HG03060 (cell line): ENCODE data around the gene SMCO4.

ENCODE experiments used
- ATAC-seq: cut with Tn5 transposase; IDR thresholded peaks from one replicate; pipeline ENCODE4 v1.9.1; 2021; ENCODE audit warnings: low read depth, moderate number of reproducible peaks; ENCODE audit not compliant: unreplicated experiment

Gene SMCO4

DNA sequence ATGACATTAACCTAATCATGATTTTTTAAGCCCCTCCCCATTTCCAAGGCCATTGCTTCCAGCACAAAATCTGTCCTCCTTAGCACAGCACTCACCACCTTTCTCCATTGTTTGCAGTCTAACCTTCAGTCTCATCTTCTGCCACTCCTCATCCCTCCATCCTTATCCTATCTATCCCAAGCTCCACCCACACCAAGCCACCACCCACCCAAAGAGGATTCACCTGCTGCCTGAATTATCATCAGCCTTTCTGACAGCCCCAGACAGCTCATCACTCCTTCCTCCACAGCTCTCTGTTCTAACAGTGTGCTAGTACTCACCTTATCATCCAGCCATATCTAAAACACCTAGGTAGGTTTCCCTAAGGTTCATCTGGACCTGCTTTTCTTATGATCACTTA, 20.7 kb upstream of the SMCO4 start:
- no peak for ATAC-seq

DNA sequence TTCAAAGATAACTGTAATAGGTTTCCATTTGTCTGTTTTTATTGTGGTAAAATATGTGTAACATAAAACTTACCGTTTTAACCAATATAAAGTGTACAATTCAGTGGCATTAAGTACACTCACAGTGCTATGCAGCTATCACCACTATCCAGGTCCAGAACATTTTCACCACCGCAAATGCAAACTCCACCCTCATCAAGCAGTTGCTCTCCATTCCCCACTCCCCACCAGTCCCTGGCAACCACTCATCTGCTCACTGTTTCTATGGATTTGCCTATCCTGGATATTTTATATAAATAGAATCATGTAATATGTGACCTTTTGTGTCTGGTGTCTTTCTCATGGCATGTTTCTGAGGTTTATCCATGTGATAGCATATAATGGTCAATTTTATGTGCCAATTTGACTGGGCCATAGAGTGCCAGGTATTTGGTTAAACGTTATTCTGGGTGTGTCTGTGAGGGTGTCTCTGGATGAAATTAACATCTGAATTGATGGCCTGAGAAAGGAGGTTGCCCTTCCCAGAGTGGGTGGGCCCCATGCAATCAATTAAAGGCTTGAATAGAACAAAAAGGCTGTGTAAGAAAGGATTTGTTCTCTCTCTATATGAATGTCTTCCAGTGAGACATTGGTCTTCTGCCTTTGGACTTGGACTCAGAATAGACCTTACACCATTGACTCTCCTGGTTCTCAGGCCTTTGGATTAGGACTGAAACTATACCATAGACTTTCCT, 17.2 kb upstream of the SMCO4 start:
- no peak for ATAC-seq

DNA sequence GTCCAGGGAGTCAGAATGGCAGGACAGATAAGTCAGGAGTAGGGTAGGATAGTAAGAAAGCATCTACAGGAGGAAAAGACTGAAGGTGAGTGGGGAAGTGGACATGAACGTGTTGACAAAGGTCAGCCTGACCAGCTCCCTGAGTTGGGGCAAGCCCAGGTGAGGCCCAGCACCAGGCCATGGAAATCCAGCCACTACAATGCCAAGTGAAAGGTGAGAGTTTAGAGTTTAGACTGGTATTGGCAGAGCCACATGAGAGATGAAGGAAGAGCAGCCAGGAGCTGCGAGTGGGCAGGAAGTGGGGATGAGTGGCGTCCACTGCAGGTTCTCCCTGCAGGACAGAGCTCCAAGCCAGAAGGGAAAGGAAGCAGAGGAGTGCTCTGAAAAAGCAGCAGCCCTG, 16.5 kb upstream of the SMCO4 start:
- no peak for ATAC-seq

DNA sequence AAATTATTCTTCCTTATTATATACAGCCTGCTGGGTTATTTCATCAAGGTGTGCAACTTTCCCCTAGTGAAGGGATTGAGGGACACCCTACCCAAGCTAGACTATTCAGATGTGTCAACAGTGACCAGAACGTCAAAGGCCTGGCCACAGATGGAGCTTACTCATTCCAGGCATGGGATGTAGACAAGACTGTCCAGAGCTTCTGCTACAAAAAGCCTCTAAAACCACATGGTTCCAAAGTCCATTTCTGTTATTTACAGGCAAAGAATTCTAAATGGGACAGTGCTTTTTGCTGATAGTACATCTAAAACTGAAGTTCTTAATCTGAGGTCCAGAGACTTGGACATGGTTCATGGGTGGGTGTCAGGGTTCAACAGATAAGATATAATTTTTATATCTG, 9.7 kb upstream of the SMCO4 start:
- ATAC-seq, result no peak

DNA sequence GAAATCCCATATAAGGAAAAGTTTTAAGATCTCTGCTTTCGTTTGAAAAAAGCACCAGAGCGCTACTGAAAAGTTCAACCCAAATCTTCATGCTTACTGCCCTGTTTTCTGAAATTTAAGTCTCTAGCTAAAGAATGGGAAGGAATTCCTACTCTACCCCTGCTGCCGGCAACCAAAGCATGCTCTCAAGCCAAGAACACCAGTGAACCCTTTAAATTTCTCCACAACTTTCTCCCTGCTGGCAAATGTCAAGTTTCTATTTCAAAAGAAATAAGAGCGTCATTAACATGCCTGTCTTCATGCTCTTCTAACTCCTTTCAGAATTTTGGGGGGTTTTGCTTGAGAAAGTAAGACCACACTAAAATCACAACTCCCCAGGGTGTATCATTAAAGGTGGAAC, 6.8 kb upstream of the SMCO4 start:
- no peak for ATAC-seq

DNA sequence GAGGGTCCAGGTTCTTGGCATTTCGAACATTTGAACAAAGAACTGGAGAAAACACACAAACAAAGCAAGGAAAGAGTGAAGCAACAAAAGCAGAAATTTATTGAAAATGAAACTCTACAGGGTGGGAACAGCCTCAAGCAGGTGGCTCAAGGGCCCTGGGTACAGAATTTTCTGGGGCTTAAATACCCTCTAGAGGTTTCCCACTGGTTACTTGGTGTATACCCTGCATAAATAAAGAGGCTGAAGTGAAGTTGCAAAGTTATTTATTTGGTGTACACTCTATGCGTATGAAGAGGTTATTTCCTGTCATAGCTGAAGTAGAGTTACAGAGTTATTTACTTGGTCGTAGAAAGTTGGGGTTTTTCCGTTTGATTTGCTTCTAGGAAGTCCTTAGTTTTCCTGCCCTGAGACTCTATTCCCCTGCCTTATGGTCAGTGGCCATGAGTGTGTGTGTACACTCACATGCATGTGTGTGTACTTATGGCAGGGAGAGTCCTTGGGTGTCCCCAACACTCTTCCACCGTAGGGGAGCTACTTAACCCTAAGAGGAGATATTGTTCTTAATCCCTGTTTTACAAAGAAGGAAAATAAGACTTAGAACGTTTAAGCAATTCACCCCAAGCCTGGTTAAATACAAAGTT, 5.6 kb upstream of the SMCO4 start:
- ATAC-seq, result no peak

DNA sequence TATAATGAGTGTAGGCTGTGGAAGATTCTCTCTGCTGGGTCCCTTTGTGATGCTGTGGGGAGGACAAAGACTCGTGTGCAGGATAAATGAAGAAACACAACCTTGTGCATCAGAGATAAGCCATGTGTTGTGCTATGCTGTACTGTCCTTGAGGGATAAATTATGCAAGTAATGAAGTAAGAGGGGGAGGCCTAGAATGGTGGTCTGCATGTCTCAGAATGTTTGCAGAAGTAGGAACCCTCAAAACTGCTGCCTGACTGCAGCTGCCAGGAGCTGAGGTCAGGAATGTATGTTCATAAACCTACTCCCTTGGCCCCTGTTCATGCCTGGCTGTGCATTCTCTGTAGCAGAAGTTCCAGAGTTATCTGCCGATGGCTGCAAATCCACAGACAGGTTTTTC, 4.6 kb upstream of the SMCO4 start:
- no peak for ATAC-seq

DNA sequence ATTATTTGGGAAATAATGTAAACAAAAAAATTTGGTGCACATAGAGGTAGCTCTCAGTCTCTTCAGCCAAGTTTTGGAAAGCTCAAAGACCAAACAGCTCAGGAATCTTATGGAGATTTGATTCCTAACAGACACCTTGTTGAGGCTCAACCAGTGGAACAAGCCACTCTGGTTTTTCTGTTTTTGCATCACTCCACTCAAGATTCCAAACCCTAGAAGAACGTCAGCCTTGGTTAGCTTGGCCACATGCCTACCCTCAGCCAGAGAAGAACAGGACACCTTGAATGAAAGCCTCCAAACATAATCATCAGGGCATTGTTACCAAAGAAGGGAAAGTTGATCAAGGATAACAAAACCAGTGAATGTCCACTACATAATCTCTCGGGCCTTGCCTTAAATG, 3.8 kb upstream of the SMCO4 start:
- ATAC-seq, result no peak

DNA sequence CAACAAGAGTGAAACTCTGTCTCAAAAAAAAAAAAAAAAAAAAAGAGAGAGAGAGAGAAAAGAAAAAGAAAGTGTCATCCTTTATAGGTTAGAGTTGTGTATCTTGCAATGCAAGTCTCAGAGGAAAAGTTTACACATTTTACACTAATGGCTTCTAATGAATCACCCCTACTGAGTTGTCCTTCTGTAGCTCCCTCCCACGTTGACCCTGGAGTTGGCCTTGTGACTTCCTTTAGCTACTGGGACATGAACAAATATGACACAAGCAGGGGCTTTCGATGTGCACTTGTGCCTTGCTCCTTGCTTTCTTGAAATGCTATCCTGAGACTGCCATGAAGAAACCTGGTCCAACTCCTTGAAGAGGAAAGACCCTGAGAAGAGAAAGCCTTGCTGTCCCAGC, 2.4 kb upstream of the SMCO4 start:
- ATAC-seq, result no peak

DNA sequence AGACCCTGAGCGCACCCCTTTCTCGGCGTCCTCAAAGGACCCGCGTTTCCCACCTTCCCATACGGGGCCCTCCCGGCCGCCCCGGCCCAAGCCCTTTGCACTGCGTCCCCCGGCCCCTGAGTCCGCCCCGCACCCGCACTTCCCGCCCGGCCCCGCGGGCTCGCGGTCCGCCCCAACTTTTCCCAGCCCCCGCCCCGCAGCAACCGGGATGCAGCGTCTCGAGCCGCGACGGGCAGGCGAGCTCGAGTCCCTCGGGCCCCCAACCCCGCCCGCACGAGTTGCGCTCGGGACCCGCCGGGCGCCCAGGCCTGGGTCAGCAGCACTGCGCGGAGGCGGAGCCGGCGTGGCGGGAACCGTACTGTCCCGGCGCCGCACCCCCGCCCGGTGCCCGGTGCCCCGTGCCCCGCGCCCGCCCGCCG, 371 bp downstream of the SMCO4 start:
- ATAC-seq, result no peak

DNA sequence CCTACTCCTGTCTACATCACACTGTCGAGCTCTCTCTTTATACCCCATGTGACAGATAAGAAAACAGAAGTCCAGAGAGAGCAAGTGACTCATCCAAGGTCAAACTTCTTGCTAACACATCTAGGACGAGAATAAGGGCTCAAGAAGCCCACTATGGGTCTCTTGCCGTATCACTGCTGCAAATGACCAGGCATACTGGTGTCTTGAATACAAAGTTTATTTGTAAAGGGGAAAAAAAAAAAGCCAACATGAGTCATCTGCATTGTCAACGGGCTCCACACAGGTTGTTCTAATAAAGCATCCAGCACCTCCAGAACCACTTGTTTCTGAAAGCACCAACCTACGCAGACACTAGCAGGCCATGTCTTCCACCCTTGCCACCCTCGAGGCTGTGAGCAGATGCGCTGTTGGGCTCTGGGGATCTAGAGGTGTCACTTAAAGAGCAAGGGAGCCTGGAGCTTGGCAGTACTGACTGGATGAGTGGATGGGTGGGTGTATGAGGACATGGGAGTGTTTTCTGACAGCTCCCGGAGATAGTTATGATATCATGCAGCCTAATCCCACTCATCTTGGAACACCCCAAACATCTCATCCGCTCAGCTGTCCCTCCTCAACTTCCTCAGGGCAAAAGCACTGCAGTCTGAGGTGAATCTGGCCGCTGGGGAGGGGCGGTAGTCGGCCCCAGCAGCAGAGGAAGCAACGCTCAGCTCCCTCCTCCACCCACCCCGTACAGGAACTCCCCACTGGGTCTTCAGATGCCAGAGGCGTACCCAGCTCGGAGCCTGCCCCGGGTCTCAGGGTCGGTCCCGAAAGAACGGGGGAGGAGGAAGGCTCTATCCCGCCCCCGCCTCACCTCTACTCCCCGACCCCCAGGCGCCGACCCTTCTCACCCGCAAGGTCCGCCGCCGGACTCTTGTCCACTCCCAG, 1.0 kb downstream of the SMCO4 start:
- peak; percentile 38 for ATAC-seq

DNA sequence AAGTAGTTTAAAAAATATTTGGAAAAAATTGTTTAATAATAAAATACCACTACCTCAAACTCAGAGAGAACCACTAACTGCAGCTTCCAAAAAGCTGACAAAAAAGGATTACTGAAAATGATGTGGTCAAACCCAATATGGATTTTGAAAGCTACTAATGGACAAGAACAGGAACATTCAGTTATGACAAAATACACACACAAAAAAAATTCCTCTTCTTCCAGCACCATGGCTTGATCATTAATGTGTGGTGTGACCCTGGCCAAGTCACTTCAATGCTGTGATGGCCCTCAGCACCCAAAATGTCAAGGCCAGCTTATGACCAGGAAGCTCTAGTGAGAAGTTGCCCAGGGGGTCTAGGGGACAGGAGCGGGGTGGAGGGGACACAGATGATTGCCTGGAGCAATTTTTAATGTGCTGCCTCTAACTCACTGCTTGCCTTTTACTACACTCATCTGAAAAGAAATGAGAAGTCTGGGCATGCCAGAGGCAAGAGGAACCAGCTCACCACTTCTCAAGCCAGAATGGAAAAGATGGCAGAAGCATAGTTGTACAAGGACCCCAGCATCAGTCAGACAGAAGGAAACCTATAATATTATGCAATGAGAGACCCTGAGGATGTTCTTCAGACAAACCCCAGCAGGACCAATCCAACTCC, 2.2 kb downstream of the SMCO4 start:
- no peak for ATAC-seq

DNA sequence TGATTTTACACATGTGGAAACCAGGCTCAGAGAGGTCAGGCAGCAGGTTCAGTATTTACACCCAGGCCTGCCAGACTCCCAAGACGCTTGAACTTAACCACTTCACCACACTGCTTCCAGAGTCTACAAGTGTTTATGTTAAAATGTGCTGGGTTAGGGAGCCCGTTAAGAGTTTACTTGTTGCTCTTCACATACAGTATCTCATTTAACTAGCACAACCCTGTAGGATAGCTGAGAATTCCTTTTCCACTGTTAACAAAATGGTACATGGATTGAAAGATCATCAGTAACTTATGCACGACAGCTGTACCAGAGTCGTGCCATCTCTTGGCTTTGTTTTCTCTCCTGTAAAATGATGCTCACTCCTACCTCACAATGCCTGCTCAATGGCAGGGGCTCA, 2.9 kb downstream of the SMCO4 start:
- ATAC-seq, result no peak

DNA sequence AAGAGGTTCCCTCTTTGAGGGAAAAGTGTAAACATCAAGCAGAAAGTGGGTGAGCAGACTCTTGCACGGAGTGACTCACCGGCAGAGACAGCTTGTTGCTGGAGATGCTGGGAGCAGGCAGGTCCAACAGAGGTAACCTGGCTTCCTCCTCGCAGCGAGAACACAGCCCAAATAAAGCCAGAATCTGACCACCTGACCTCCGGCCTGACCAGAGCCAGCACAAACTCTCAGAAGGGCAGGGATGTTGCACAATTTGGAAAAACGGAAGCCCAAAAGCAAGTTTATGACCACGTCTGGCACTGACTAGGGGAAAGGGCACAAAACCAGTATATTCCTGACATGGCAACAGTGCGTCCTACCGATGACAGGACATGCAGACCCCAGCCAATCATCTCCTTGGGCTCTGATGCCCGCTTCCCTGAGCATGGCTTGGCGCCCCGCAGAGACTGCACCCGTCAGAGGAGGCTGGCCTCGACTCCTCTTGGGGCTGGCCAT, 5.4 kb downstream of the SMCO4 start:
- ATAC-seq, result no peak

DNA sequence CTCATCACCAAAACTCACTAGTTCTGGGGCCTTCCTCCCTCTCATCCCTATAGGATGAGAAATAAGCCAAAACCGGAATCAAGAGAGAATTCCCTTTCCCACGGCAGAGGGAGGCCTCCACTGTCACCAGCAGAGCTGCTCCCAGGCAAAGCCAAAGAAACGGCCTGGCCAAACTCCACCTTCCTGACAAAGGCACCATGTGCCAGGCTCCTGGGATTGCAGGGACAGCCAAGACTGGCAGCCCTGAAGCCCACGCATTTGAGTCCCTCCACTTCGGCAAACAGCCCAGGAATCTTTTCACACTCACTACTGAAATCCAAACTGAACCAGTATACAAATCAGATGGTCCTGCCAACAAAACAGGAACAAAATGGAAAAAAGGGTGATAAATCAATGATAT, 6.1 kb downstream of the SMCO4 start:
- ATAC-seq, result no peak

DNA sequence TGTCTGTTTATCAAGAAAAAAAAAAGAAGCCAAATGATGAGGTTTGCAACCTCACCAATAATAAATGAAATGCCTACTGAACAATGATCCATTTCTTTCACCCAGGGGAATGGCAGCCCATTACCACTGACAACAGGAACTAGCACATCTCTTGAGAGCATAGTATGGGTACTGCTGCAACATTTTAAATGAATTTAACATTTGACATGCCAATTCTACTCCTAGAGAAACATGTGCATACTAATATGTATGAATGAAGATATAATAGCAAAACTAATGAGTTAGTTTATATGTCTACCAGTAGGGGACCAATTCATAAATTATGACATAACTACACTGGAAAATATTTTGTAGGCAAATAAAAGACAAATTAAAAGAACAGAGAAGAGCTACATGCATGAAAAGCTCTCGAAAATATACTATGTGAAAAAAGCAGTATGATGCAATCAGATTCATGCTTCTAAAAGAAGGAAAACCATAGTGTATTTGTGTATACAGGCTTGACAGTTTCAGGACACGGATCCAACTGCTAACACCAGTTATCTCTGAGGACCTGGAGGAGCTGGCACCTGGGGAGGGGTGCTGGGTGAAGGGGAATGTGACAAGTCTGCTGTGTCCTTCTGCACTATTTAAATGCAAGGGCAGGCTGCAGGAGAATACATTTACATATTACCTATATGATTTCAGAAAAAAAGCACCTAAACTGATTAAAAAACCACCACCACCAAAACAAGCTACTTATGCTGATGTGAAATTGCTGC, 6.9 kb downstream of the SMCO4 start:
- peak; percentile 2 for ATAC-seq

DNA sequence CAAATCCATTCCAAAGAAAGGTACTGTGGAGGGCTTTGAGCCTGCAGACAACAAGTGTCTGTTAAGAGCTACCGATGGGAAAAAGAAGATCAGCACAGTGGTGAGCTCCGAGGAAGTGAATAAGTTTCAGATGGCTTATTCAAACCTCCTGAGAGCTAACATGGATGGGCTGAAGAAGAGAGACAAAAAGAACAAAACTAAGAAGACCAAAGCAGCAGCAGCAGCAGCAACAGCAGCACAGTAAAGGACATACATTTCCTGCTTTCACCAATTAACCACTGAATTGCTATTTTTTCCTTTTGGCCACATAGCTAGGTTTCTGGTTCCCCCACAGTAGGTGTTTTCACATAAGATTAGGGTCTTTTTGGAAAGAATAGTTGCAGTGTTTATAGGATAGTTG, 7.6 kb downstream of the SMCO4 start:
- ATAC-seq, result peak; percentile 61

DNA sequence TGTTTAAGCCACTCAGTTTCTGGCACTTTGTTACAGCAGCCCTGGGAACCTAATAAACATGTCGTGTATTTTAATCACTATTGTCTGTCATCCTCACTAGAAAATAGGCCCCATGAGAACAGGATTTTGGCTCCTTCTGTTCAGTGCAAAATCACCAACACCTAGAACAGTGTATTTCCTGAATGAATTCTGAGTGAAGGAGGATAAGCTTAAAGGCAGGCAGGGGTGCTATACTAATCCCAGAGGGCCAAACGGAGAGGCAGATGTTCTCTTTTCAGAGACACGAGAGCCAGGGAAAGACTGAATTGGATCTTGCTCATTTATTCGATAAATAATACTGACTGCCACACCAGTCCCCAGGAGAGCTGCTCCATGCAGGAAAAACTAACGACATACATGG, 10.4 kb downstream of the SMCO4 start:
- ATAC-seq, result no peak

DNA sequence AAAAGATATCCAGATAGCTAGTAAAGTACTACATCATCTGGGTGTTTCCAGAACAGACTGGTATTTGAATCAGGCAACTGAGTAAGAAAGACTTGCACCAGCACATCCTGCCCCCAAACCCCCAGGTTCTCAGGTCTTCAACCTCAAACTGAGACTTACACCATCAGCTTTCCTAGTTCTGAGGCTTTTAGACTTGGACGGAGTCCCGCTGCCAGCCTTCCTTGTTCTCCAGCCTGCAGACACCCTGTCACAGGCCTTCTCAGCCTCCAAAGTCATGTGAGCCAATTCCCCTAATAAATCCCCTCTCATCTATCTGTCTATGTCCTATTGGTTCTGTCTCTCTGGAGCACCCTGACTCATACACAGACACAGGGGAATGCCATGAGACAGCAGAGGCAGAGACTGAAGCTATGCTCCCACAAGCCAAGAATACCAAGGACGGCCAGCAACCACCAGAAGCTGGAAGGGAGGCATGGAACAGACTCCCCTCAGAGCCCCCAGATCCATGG, 10.9 kb downstream of the SMCO4 start:
- ATAC-seq, result no peak

DNA sequence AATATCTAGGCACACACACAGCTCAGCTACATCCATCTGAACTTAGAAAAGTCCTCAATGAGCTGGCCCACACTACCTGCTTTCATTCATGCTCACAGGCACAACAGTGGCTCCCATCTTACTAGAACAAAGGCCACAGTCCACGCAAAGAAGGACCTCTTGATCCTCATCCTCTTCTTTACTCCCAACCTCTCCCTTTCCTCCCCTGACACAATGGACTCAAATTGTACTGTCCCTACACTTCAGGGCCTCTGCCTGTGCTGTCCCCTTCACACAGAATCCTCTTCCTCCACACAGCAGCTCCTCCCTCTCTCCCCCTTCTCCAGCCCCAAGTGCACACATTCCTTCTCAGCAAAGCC, 12.7 kb downstream of the SMCO4 start:
- no peak for ATAC-seq
